Mesodermal cell (in vitro differentiated cells): ENCODE results near the gene TOMM34. TPM values are rescaled to one million over a fixed set of nuclear protein-coding genes. Genes with fewer than 3 reads are reported as not detected.

Experiments used
- H3K27ac ChIP-seq: 2 replicates; pipeline ENCODE4 v1.7.0; 2013; ENCODE audit warnings: mild to moderate bottlenecking, low read depth, low read length, moderate library complexity; ENCODE audit not compliant: severe bottlenecking
- H3K36me3 ChIP-seq: 2 replicates; pipeline ENCODE4 v1.7.1; 2013; ENCODE audit warnings: mild to moderate bottlenecking, low read length, moderate library complexity; ENCODE audit not compliant: control insufficient read depth, insufficient read depth
- H3K4me1 ChIP-seq: one replicate; pipeline ENCODE4 v1.7.1; 2013; ENCODE audit warnings: mild to moderate bottlenecking, low read length; ENCODE audit not compliant: insufficient read depth, control insufficient read depth, poor library complexity, severe bottlenecking
- H3K4me3 ChIP-seq: 2 replicates; pipeline ENCODE4 v1.7.0; 2013; ENCODE audit warnings: low read length, control low read depth, mild to moderate bottlenecking; ENCODE audit not compliant: insufficient read depth, poor library complexity, severe bottlenecking; ENCODE audit errors: extremely low read depth
- H3K9me3 ChIP-seq: 2 replicates; pipeline ENCODE4 v1.7.1; 2013; ENCODE audit warnings: mild to moderate bottlenecking, low read length, moderate library complexity; ENCODE audit not compliant: control insufficient read depth
- WGBS, 2 experiments: methylation state at CpG; one replicate each; pipeline ENCODE4 v1.1.5; 2013; ENCODE audit warnings: missing lambda C conversion rate in 2 of 2; ENCODE audit not compliant: insufficient coverage in 2 of 2; 5-methylcytosine and 5-hydroxymethylcytosine counted together
- polyA plus RNA-seq, 2 experiments: library from polyadenylated mRNA; stranded (reverse); fragments of 50-300 nt; gene quantifications; one replicate each; pipeline ENCODE4 v1.2.3, GENCODE V29; 2013

Gene TOMM34, protein sequence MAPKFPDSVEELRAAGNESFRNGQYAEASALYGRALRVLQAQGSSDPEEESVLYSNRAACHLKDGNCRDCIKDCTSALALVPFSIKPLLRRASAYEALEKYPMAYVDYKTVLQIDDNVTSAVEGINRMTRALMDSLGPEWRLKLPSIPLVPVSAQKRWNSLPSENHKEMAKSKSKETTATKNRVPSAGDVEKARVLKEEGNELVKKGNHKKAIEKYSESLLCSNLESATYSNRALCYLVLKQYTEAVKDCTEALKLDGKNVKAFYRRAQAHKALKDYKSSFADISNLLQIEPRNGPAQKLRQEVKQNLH
- 100 TPM for polyA plus RNA-seq (2013, experiment 1 of 2)
- polyA plus RNA-seq (2013, experiment 2 of 2), result 91.6 TPM

GRCh38 chr20:44960103-44960852 lies at the start of gene TOMM34:
Gene TOMM34 (minus strand): TSS chr20:44960397. CDS start chr20:44960333, 64 bp downstream.
- peak within 1 kb of the TSS; percentile 87 for H3K27ac ChIP-seq
- peaks cover 7% of the 10 kb centered on the region for H3K9me3 ChIP-seq
- peak within 1 kb of the TSS; percentile 74 for H3K4me3 ChIP-seq
- peaks cover 32% of the 10 kb centered on the region for H3K4me1 ChIP-seq
- peaks cover 34% of the 10 kb centered on the region for H3K36me3 ChIP-seq
- WGBS, 2 experiments, result 0% methylated on average over 31 to 43 of the region's 60 CpGs

DNA sequence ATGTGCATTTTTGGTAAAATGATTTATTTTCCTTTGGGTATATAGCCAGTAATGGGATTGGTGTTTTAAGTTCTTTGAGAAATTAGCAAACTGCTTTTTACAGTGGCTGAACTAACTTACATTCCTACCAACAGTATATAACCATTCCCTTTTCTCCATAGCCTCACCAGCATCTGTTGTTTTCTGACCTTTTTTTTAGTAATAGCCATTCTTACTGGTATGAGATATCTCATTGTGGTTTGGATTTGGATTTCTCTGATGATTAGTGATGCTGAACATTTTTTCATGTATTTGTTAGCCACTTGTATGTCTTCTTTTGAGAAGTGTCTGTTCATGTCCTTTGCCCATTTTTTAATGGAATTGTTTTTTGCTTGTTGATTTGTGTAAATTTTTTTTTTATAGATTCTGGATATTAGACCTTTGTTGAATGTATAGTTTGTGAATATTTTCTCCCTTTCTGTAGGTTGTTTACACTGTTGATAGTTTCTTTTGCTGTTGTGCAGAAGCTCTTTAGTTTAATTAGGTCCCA lies 48.4 kb upstream of the TOMM34 start:
- Histone ChIP-seq H3K4me3 (no peak overlapping the region), H3K9me3 (no peaks in the 10 kb centered on the region), H3K27ac (no peak overlapping the region), H3K4me1 (peaks cover 10% of the 10 kb centered on the region), H3K36me3 (peaks cover 39% of the 10 kb centered on the region)

DNA sequence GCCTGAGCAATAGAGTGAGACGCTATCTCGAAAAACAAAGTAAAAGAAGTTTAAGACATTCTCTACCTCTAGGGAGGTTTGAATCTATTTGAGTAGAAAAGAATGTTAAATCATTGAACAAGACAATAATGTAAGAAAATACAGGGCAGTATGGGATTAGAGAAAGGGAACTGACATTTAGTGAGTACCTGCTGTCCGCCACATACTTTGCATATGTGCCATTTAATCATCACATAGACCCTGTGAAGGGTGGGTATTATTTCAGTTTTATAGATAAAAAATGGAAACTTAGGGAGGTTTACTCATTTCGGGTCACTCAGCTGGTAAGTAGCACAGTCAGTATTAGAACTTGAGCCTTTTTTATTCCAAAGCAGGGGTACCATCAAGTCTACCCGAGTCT lies 37.5 kb upstream of the TOMM34 start:
- no peak overlapping the region for H3K4me3 ChIP-seq
- 90 to 95% methylated on average over 3 of the region's 5 CpGs for WGBS, 2 experiments
- H3K36me3 ChIP-seq, result peaks cover 77% of the 10 kb centered on the region
- no peaks in the 10 kb centered on the region for H3K9me3 ChIP-seq
- peaks cover 6% of the 10 kb centered on the region for H3K4me1 ChIP-seq
- no peak overlapping the region for H3K27ac ChIP-seq

GRCh38 chr20:44997171-44997570 lies 37.0 kb upstream of the TOMM34 start:
- WGBS, 2 experiments, result 98% methylated on average over 6 of the region's 6 CpGs
- Histone ChIP-seq H3K4me1 (peaks cover 8% of the 10 kb centered on the region), H3K9me3 (no peaks in the 10 kb centered on the region), H3K36me3 (peaks cover 72% of the 10 kb centered on the region), H3K4me3 (no peak overlapping the region), H3K27ac (no peak overlapping the region)

DNA sequence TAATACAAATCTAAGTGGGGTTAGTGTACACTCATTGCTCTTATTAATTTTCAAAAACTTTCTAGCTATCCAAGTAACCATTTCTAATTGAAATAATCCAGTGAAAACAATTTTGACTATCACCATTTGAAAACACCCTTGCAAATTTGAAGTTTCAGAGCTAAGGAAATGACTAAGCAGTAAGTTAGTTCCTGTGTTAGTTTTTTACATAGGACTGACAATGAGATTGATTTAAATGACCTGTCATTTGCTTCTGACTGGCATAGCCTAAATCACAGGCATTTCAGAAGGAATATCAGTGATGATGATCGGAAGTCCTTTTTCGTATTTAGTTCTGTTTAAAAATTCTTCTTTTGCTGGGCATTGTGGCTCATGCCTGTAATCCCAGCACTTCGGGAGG lies 33.1 kb upstream of the TOMM34 start:
- Histone ChIP-seq H3K27ac (peak overlapping the region; percentile 59), H3K4me1 (peaks cover 8% of the 10 kb centered on the region), H3K36me3 (peaks cover 55% of the 10 kb centered on the region), H3K4me3 (no peak overlapping the region), H3K9me3 (no peaks in the 10 kb centered on the region)
- 88 to 96% methylated on average over 3 of the region's 3 CpGs for whole genome bisulfite sequencing, 2 experiments

DNA sequence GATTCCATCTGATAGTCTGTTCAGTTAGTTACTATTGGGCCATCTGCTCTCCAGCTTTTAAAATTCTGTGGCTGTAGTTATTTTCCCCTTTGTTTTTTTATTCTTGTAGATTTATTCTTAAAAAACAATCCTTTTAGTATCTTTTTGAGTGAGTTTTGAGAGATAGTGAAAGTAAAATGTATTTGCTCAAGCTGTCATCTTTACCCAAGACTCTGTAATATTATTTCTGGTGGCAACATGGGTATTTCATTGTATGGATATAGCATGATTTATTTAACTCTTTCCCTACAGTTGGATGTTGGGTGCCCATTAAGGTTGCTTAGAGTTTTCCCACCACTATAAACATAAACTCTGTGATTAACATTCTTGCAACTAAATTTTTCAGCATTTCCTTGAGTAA lies 30.8 kb upstream of the TOMM34 start:
- H3K4me1 ChIP-seq, result peaks cover 5% of the 10 kb centered on the region
- no peak overlapping the region for H3K27ac ChIP-seq
- H3K4me3 ChIP-seq, result no peak overlapping the region
- no peaks in the 10 kb centered on the region for H3K9me3 ChIP-seq
- peaks cover 54% of the 10 kb centered on the region for H3K36me3 ChIP-seq

DNA sequence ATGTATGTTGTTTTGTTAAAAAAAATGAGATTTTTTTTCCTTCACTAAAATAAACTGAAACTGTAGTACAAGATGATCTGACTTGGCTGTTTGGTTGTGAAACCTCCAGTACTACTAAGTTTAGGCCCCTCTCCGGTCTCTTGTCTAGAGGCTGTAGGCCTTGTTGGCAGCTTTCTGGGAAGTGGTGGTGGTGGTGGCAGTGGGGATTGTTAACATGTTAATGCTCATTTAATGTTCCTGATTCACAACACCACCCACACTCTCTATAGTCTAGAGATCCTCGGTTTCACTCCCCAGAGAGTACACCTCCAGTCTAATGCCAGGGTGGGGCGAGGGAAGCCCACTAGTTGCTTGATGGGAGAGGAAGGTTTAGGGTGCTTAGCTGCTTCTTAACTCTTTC lies 30.2 kb upstream of the TOMM34 start:
- H3K9me3 ChIP-seq, result no peaks in the 10 kb centered on the region
- 70 to 100% methylated on average over 1 to 2 of the region's 3 CpGs for WGBS, 2 experiments
- peaks cover 54% of the 10 kb centered on the region for H3K36me3 ChIP-seq
- no peak overlapping the region for H3K4me3 ChIP-seq
- no peak overlapping the region for H3K27ac ChIP-seq
- H3K4me1 ChIP-seq, result peaks cover 5% of the 10 kb centered on the region

DNA sequence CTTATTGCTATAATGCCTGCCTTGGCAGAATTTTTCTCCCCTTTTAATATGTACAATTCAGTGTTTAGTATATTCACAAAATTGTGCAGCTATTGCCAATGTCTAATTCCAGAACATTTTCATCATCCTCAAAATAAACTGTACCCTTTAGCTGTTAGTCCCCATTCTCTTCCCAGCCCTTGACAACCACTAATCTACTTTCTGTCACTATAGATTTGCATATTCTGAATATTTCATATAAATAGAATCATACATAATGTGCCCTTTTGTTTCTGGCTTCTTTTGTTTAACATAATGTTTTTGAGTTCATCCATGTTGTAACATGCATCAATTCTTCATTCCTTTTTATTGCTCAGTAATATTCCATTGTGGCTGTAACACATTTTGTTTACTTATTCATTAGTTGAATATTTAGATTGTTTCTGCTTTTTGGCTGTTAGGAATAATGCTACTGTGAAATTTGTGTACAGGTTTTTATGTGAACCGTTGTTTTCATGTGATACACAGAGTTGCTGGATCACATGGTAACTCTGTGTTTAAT lies 28.5 kb upstream of the TOMM34 start:
- Histone ChIP-seq H3K4me3 (no peak overlapping the region), H3K27ac (no peak overlapping the region), H3K9me3 (no peaks in the 10 kb centered on the region), H3K36me3 (peaks cover 63% of the 10 kb centered on the region), H3K4me1 (peaks cover 5% of the 10 kb centered on the region)
- 89 to 92% methylated on average over 1 of the region's 1 CpG for WGBS, 2 experiments

GRCh38 chr20:44983093-44983674 lies 23.0 kb upstream of the TOMM34 start:
- WGBS, 2 experiments, result 96 to 98% methylated on average over 6 to 7 of the region's 7 CpGs
- H3K27ac ChIP-seq, result no peak overlapping the region
- peaks cover 89% of the 10 kb centered on the region for H3K36me3 ChIP-seq
- H3K4me1 ChIP-seq, result peaks cover 10% of the 10 kb centered on the region
- H3K9me3 ChIP-seq, result no peaks in the 10 kb centered on the region
- no peak overlapping the region for H3K4me3 ChIP-seq

GRCh38 chr20:44981736-44982406 lies 21.7 kb upstream of the TOMM34 start:
- Histone ChIP-seq H3K4me1 (peaks cover 10% of the 10 kb centered on the region), H3K27ac (no peak overlapping the region), H3K9me3 (no peaks in the 10 kb centered on the region), H3K36me3 (peaks cover 79% of the 10 kb centered on the region), H3K4me3 (no peak overlapping the region)
- 93 to 95% methylated on average over 5 to 6 of the region's 8 CpGs for WGBS, 2 experiments
